HepG2 (cell line): Measurements from ENCODE around the gene RPS14. TPM values are rescaled to one million over a fixed set of nuclear protein-coding genes. Genes with fewer than 3 reads are reported as not detected.

Source experiments
- ATM ChIP-seq: fragments of 450-650 bp; IDR thresholded peaks from 2 replicates; pipeline ENCODE4 v1.7.1; 2017; ENCODE audit warnings: mild to moderate bottlenecking, borderline replicate concordance
- CC2D1A ChIP-seq: sonication (generic); formaldehyde crosslinking; IDR thresholded peaks from 2 replicates; pipeline ENCODE4 v1.8.1; 2023; ENCODE audit warnings: mild to moderate bottlenecking, missing genetic modification reagents
- CHCHD3 ChIP-seq: sonication (generic); formaldehyde crosslinking; IDR thresholded peaks from 2 replicates; pipeline ENCODE4 v1.8.0; 2022; ENCODE audit warnings: mild to moderate bottlenecking, missing genetic modification reagents, moderate library complexity
- DR1 ChIP-seq: sonication (generic); formaldehyde crosslinking; IDR thresholded peaks from 2 replicates; pipeline ENCODE4 v1.8.0; 2021; ENCODE audit warnings: mild to moderate bottlenecking, missing genetic modification reagents, inconsistent platforms
- GPN1 ChIP-seq: sonication (generic); formaldehyde crosslinking; IDR thresholded peaks from 2 replicates; pipeline ENCODE4 v1.5.1; 2020; ENCODE audit warnings: missing genetic modification reagents, borderline replicate concordance
- GZF1 ChIP-seq: sonication (generic); formaldehyde crosslinking; IDR thresholded peaks from 2 replicates; pipeline ENCODE4 v1.5.1; 2020; ENCODE audit warnings: mild to moderate bottlenecking, missing genetic modification reagents
- KDM3A ChIP-seq: IDR thresholded peaks from 2 replicates; pipeline ENCODE4 v1.6.1; 2018; ENCODE audit warnings: low read depth, missing compliant biosample characterization
- MAF1 ChIP-seq: sonication (generic); formaldehyde crosslinking; IDR thresholded peaks from 2 replicates; pipeline ENCODE4 v1.5.0; 2020; ENCODE audit warnings: missing genetic modification reagents, borderline replicate concordance
- MEIS1 ChIP-seq: sonication (generic); formaldehyde crosslinking; IDR thresholded peaks from 2 replicates; pipeline ENCODE4 v1.9.0; 2021; ENCODE audit warnings: mild to moderate bottlenecking, missing genetic modification reagents, moderate library complexity, borderline replicate concordance
- MTA1 ChIP-seq: sonication (generic); formaldehyde crosslinking; IDR thresholded peaks from 2 replicates; pipeline ENCODE4 v1.4.0; 2020; ENCODE audit warnings: missing genetic modification reagents, mild to moderate bottlenecking, borderline replicate concordance
- RBM39 ChIP-seq: fragments of 200-400 bp; formaldehyde crosslinking; IDR thresholded peaks from one replicate; pipeline ENCODE4 v1.6.1; 2018; ENCODE audit warnings: antibody characterized with exemption, mild to moderate bottlenecking, low read depth, low read length; ENCODE audit not compliant: poor library complexity, severe bottlenecking
- SSRP1 ChIP-seq: IDR thresholded peaks from 2 replicates; pipeline ENCODE4 v1.6.1; 2016; ENCODE audit warnings: control low read depth
- TCF12 ChIP-seq, 2 experiments: fragments of 450-650 bp in 1 of 2; sonication (generic) in 1 of 2; formaldehyde crosslinking in 1 of 2; IDR thresholded peaks; 2 replicates each; pipeline versions ENCODE4 v1.6.1 to v1.8.0; 2017 to 2022; ENCODE audit warnings: antibody characterized with exemption in 1 of 2, mild to moderate bottlenecking in 1 of 2, missing genetic modification reagents in 1 of 2, moderate library complexity in 1 of 2
- ZFP1 ChIP-seq: IDR thresholded peaks from 2 replicates; pipeline ENCODE4 v1.6.1; 2016
- ZNF224 ChIP-seq: sonication (generic); formaldehyde crosslinking; IDR thresholded peaks from 2 replicates; pipeline ENCODE4 v1.5.0; 2020; ENCODE audit warnings: mild to moderate bottlenecking, missing genetic modification reagents
- ZNF367 ChIP-seq: sonication (generic); formaldehyde crosslinking; IDR thresholded peaks from 2 replicates; pipeline ENCODE4 v1.4.0; 2020; ENCODE audit warnings: missing genetic modification reagents, borderline replicate concordance
- ZNF558 ChIP-seq: sonication (generic); formaldehyde crosslinking; IDR thresholded peaks from 2 replicates; pipeline ENCODE4 v1.9.0; 2022; ENCODE audit warnings: mild to moderate bottlenecking, missing genetic modification reagents, borderline replicate concordance
- polyA plus RNA-seq, 8 experiments: library from polyadenylated mRNA; depleted of rRNA in 3 of 8; stranded (reverse) in 7 of 8; unstranded in 1 of 8; fragments of >200 nt; fragmentation: Illumina TruSeq in 4 of 8; extraction: Trizol in 4 of 8; gene quantifications; 2 replicates each; pipeline versions ENCODE4 v1.2.1 to v1.2.3, GENCODE V29; 2011 to 2016; ENCODE audit warnings: low read depth in 4 of 8, missing spikeins in 1 of 8, mixed read lengths in 1 of 8; ENCODE audit not compliant: insufficient read depth in 1 of 8
- total RNA-seq, 5 experiments: library from RNA; depleted of rRNA; stranded (reverse); fragments of >200 nt; fragmentation: Illumina TruSeq; extraction: Trizol; gene quantifications; 2 replicates each; pipeline ENCODE4 v1.2.3, GENCODE V29; 2016; ENCODE audit warnings: low read depth in 1 of 5
- TF ChIP-seq, protein P1 (sequence below): sonication (generic); formaldehyde crosslinking; IDR thresholded peaks from 2 replicates; pipeline ENCODE4 v1.4.0; 2020; ENCODE audit warnings: missing genetic modification reagents
- TF ChIP-seq, protein P2 (sequence below): IDR thresholded peaks from 2 replicates; pipeline ENCODE4 v1.4.0; 2020; ENCODE audit warnings: mild to moderate bottlenecking, missing genetic modification reagents

RPS14 gene
- total and polyA plus RNA-seq, 2 of the 13 experiments (the other 11 are each of a cell fraction or from before 2014, with no cell fraction given), result 2,116 to 3,295 TPM

DNA sequence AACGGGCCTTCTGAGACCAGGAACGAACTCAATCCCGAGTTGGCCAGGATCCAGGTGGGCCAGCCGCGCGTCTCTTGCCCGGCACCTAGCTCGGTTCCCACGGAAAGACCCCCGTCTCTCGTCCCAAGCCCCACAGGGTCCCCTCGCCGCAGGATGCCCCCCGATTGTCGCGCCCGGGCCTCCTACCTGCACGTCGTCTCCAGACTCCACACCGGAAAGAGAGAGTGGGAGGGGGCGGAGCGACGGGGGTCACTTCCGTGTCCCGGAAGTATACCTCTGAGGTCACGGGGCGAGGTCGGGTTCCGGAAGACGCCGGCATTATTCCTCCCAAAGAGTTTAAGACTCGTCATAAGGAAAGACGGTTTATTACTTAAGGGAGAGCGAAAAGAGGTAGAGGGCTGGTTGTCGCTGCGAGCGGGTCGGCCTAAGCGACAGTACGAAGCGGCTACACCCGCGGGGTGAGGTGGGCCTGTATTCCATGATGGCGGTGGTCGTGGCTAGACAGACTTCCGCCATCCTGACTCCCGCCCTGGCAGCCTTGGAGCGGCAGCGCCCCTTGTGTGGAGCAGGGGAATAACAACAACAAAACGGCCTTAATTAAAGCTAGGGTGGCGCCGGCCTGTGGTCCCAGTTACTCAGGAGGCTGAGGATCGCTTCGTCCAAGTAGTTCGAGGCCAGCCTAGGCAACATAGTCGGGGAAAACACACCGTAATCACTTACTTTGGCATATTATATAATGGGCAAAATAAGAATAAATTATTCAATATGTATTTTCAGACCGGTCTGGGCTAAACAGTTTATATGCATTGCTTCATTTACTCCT, at the start of gene RPS14 (continued):
- no peak for TF ChIP-seq GPN1 (CRISPR knock-in tag)
- TF ChIP-seq, protein P1, sequence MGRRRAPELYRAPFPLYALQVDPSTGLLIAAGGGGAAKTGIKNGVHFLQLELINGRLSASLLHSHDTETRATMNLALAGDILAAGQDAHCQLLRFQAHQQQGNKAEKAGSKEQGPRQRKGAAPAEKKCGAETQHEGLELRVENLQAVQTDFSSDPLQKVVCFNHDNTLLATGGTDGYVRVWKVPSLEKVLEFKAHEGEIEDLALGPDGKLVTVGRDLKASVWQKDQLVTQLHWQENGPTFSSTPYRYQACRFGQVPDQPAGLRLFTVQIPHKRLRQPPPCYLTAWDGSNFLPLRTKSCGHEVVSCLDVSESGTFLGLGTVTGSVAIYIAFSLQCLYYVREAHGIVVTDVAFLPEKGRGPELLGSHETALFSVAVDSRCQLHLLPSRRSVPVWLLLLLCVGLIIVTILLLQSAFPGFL (CRISPR knock-in tag), result no peak
- TF ChIP-seq ZNF224 (CRISPR knock-in tag), result peak; percentile 72; the same call in 1 of the 2 replicates
- no peak for TF ChIP-seq TCF12 (IDR thresholded peaks at IDR 0.05)
- TF ChIP-seq TCF12 (CRISPR knock-in tag; IDR thresholded peaks at IDR 0.05), result peak; percentile 67; the same call in 1 of the 2 replicates
- TF ChIP-seq RBM39, result peak; percentile 94
- TF ChIP-seq DR1 (CRISPR knock-in tag), result peak; percentile 97
- peak; percentile 80 for TF ChIP-seq ZFP1
- no peak; the same call in 1 of the 2 replicates for TF ChIP-seq MAF1
- no peak; the same call in none of the 2 replicates for TF ChIP-seq MEIS1
- TF ChIP-seq SSRP1 (CRISPR knock-in tag), result no peak
- TF ChIP-seq ZNF367 (CRISPR knock-in tag), result peak; percentile 33; the same call in 1 of the 2 replicates
- TF ChIP-seq CHCHD3 (CRISPR knock-in tag), result peak; percentile 86; the same call in 1 of the 2 replicates
- TF ChIP-seq ZNF558, result peak; percentile 96
- peak; percentile 70; the same call in 1 of the 2 replicates for TF ChIP-seq MTA1
- TF ChIP-seq, protein P2, sequence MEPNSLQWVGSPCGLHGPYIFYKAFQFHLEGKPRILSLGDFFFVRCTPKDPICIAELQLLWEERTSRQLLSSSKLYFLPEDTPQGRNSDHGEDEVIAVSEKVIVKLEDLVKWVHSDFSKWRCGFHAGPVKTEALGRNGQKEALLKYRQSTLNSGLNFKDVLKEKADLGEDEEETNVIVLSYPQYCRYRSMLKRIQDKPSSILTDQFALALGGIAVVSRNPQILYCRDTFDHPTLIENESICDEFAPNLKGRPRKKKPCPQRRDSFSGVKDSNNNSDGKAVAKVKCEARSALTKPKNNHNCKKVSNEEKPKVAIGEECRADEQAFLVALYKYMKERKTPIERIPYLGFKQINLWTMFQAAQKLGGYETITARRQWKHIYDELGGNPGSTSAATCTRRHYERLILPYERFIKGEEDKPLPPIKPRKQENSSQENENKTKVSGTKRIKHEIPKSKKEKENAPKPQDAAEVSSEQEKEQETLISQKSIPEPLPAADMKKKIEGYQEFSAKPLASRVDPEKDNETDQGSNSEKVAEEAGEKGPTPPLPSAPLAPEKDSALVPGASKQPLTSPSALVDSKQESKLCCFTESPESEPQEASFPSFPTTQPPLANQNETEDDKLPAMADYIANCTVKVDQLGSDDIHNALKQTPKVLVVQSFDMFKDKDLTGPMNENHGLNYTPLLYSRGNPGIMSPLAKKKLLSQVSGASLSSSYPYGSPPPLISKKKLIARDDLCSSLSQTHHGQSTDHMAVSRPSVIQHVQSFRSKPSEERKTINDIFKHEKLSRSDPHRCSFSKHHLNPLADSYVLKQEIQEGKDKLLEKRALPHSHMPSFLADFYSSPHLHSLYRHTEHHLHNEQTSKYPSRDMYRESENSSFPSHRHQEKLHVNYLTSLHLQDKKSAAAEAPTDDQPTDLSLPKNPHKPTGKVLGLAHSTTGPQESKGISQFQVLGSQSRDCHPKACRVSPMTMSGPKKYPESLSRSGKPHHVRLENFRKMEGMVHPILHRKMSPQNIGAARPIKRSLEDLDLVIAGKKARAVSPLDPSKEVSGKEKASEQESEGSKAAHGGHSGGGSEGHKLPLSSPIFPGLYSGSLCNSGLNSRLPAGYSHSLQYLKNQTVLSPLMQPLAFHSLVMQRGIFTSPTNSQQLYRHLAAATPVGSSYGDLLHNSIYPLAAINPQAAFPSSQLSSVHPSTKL (CRISPR knock-in tag), result peak; percentile 41; the same call in 1 of the 2 replicates
- no peak for TF ChIP-seq CC2D1A
- no peak for TF ChIP-seq GZF1 (CRISPR knock-in tag)
- TF ChIP-seq ATM, result no peak
- TF ChIP-seq KDM3A (CRISPR knock-in tag), result peak; percentile 83
